ENCODE results near the gene DHRS13. TPM values are rescaled to one million over a fixed set of nuclear protein-coding genes. Genes with fewer than 3 reads are reported as not detected.

The DHRS13 gene
- total and polyA plus RNA-seq, 4 donors: 5.0 to 91.6 (median 11.0) TPM

- 92% methylated on average over 7 of the region's 7 CpGs for WGBS
- no peak overlapping the region for H3K9ac ChIP-seq (ENCODE audit: low read depth in 1 of 2, low read length in 2 of 2)
- H3K27ac ChIP-seq (ENCODE audit: low read depth in 1 of 2, low read length in 2 of 2): no peak overlapping the region
- TF ChIP-seq RXRA (IDR thresholded peaks at IDR 0.05) (no peak), ATF3 (IDR thresholded peaks at IDR 0.05) (no peak), EGR1 (IDR thresholded peaks at IDR 0.05; ENCODE audit: low read depth in 2 of 2) (no peak), JUND (IDR thresholded peaks at IDR 0.05) (no peak), RAD21 (IDR thresholded peaks at IDR 0.05) (no peak), YY1 (IDR thresholded peaks at IDR 0.05) (no peak), FOXA2 (IDR thresholded peaks at IDR 0.05) (no peak), FOXA1 (IDR thresholded peaks at IDR 0.05) (no peak), GABPA (IDR thresholded peaks at IDR 0.05 in 1 of 2, conservative IDR thresholded peaks at IDR 0.05 in 1 of 2) (no peak), TAF1 (conservative IDR thresholded peaks at IDR 0.05) (no peak), REST (IDR thresholded peaks at IDR 0.05) (no peak)
- H3K9me3 ChIP-seq (ENCODE audit: control insufficient read depth in 4 of 4, low read length in 3 of 4): no peaks in the 10 kb centered on the region
- H3K36me3 ChIP-seq (ENCODE audit: control insufficient read depth in 4 of 4, insufficient read depth in 3 of 4, low read depth in 1 of 4, low read length in 3 of 4): peaks cover under 1 to 5% (median 3%) of the 10 kb centered on the region in 4 donors
- no peaks in the 10 kb centered on the region for H3K27me3 ChIP-seq (ENCODE audit: control insufficient read depth in 4 of 4, insufficient read depth in 4 of 4, low read length in 3 of 4)
- H3K4me3 ChIP-seq (ENCODE audit: low read depth in 1 of 3, low read length in 3 of 3): no peak overlapping the region
- H3K4me1 ChIP-seq (ENCODE audit: control insufficient read depth in 4 of 4, insufficient read depth in 4 of 4, low read length in 3 of 4): no peaks in the 10 kb centered on the region
- no peak for DNase-seq (ENCODE audit: low spot score)
Observed at GRCh38 chr17:28873839-28874238, 29.0 kb downstream of the DHRS13 start.

GRCh38 chr17:28871056-28871579, 31.8 kb downstream of the DHRS13 start:
- Histone ChIP-seq H3K27ac (ENCODE audit: low read depth in 1 of 2, low read length in 2 of 2) (no peak overlapping the region), H3K27me3 (ENCODE audit: control insufficient read depth in 4 of 4, insufficient read depth in 4 of 4, low read length in 3 of 4) (no peaks in the 10 kb centered on the region), H3K9ac (ENCODE audit: low read depth in 1 of 2, low read length in 2 of 2) (no peak overlapping the region), H3K36me3 (ENCODE audit: control insufficient read depth in 4 of 4, insufficient read depth in 3 of 4, low read depth in 1 of 4, low read length in 3 of 4) (no peaks in the 10 kb centered on the region), H3K4me3 (ENCODE audit: low read depth in 1 of 3, low read length in 3 of 3) (no peak overlapping the region), H3K9me3 (ENCODE audit: control insufficient read depth in 4 of 4, low read length in 3 of 4) (no peaks in the 10 kb centered on the region), H3K4me1 (ENCODE audit: control insufficient read depth in 4 of 4, insufficient read depth in 4 of 4, low read length in 3 of 4) (no peaks in the 10 kb centered on the region)
- TF ChIP-seq MAX (IDR thresholded peaks at IDR 0.05): no peak
- no peak for TF ChIP-seq JUND (IDR thresholded peaks at IDR 0.05)
- TF ChIP-seq NR2F2 (IDR thresholded peaks at IDR 0.05): no peak
- no peak for TF ChIP-seq ZBTB33 (IDR thresholded peaks at IDR 0.05)
- TF ChIP-seq FOXA2 (IDR thresholded peaks at IDR 0.05): no peak
- no peak for TF ChIP-seq HNF4G (IDR thresholded peaks at IDR 0.05)
- no peak for TF ChIP-seq SP1 (IDR thresholded peaks at IDR 0.05)
- TF ChIP-seq ATF3 (IDR thresholded peaks at IDR 0.05): no peak
- no peak for TF ChIP-seq YY1 (IDR thresholded peaks at IDR 0.05)
- 79% methylated on average over 6 of the region's 6 CpGs for WGBS
- DNase-seq (ENCODE audit: low spot score): no peak
